ENCODE results near the gene PRKACA.

The PRKACA gene

DNA sequence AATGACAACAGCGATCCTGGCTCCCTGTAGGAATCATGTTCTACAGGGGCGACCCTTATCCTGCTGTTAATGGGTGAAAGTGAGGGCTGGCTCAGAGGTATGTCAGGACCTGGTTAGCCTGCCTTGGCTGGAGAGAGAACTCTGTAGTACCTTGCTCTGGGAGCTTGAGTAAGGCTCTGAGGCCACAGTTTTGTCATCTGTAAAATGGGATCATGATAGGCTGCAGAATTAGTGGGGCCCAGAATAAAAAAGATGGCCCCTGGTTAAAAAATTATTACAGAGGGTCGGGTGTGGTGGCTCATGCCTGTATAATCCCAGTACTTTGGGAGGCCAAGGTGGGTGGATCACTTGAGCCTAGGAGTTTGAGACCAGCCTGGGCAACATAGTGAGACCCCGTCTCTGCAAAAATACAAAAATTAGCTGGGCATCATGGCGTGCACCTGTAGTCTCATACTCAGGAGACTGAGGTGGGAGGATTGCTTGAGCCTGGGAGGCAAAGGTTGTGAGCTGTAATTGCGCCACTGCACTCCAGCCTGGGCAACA is 16.5 kb downstream of the PRKACA start:
- TF ChIP-seq L3MBTL2 (conservative IDR thresholded peaks at IDR 0.05) = no peak
- no peak for TF ChIP-seq FOXM1 (IDR thresholded peaks at IDR 0.05; ENCODE audit: borderline replicate concordance)
- TF ChIP-seq BHLHE40 (IDR thresholded peaks at IDR 0.05; ENCODE audit: borderline replicate concordance) = no peak
- no peak for TF ChIP-seq LEF1 (IDR thresholded peaks at IDR 0.05; ENCODE audit: borderline replicate concordance)
- no peak for TF ChIP-seq SP1 (IDR thresholded peaks at IDR 0.05)
- no peak for TF ChIP-seq ELF4 (IDR thresholded peaks at IDR 0.05)
- no peak for TF ChIP-seq ARNT (IDR thresholded peaks at IDR 0.05)
- CTCF ChIA-PET = no interaction called here
- POLR2A ChIA-PET = interaction anchor here (0.8 kb wide), 1 partner anchor 36 kb away, joined by 3 read pairs; the partner anchor contains the start of gene ASF1B
- DNase-seq (ENCODE audit: extremely low spot score) = no peak

DNA sequence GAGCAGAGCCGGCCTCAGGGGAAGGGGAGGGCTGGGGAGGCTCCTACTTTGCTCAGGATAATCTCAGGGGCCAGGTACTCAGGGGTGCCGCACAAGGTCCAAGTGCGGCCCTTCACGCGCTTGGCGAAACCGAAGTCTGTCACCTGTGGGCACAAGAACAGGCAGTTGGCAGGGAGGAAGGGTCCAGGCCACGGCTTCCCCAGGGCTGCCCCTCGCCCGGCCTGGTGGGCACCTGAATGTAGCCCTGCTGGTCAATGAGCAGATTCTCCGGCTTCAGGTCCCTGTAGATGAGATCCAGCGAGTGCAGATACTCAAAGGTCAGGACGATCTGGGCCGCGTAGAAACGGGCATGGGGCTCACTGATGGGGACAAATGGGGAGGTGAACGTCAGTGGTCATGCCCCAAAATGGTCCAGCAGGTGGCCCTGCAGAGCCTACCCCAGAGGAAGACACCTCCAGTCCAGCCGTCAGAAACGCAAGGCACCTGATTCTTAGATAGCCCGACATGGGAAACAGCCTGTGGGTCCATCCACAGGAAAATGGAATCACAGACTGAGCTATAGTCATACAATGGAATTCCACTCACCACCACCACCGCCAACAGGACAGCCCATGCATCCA is 19.9 kb downstream of the PRKACA start:
- no peak for DNase-seq (ENCODE audit: extremely low spot score)
- no peak for TF ChIP-seq FOXA1 (IDR thresholded peaks at IDR 0.05)
- TF ChIP-seq BHLHE40 (IDR thresholded peaks at IDR 0.05; ENCODE audit: borderline replicate concordance) = no peak
- no peak for TF ChIP-seq ZNF384 (IDR thresholded peaks at IDR 0.05)
- TF ChIP-seq ARNT (IDR thresholded peaks at IDR 0.05) = no peak
- TF ChIP-seq TARDBP (IDR thresholded peaks at IDR 0.05) = no peak
- no peak for TF ChIP-seq HDGF (IDR thresholded peaks at IDR 0.05; ENCODE audit: borderline replicate concordance)
- no peak for TF ChIP-seq FOXK2 (IDR thresholded peaks at IDR 0.05)
- no peak for TF ChIP-seq FOXM1 (IDR thresholded peaks at IDR 0.05; ENCODE audit: borderline replicate concordance)
- TF ChIP-seq LEF1 (IDR thresholded peaks at IDR 0.05; ENCODE audit: borderline replicate concordance) = no peak
- TF ChIP-seq CTBP1 (IDR thresholded peaks at IDR 0.05; ENCODE audit: borderline replicate concordance) = no peak
- no peak for TF ChIP-seq ELF4 (IDR thresholded peaks at IDR 0.05)
- TF ChIP-seq L3MBTL2 (conservative IDR thresholded peaks at IDR 0.05) = no peak
- TF ChIP-seq SUZ12 (IDR thresholded peaks at IDR 0.05) = no peak
- TF ChIP-seq SP1 (IDR thresholded peaks at IDR 0.05) = no peak
- no peak for TF ChIP-seq NFRKB (IDR thresholded peaks at IDR 0.05)
- TF ChIP-seq, protein P1, sequence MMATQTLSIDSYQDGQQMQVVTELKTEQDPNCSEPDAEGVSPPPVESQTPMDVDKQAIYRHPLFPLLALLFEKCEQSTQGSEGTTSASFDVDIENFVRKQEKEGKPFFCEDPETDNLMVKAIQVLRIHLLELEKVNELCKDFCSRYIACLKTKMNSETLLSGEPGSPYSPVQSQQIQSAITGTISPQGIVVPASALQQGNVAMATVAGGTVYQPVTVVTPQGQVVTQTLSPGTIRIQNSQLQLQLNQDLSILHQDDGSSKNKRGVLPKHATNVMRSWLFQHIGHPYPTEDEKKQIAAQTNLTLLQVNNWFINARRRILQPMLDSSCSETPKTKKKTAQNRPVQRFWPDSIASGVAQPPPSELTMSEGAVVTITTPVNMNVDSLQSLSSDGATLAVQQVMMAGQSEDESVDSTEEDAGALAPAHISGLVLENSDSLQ (IDR thresholded peaks at IDR 0.05) = no peak
- POLR2A ChIA-PET = no interaction called here
- CTCF ChIA-PET = interaction anchor here (0.6 kb wide), 1 partner anchor 356 kb away, joined by 3 read pairs; no protein-coding TSS in a partner anchor

DNA sequence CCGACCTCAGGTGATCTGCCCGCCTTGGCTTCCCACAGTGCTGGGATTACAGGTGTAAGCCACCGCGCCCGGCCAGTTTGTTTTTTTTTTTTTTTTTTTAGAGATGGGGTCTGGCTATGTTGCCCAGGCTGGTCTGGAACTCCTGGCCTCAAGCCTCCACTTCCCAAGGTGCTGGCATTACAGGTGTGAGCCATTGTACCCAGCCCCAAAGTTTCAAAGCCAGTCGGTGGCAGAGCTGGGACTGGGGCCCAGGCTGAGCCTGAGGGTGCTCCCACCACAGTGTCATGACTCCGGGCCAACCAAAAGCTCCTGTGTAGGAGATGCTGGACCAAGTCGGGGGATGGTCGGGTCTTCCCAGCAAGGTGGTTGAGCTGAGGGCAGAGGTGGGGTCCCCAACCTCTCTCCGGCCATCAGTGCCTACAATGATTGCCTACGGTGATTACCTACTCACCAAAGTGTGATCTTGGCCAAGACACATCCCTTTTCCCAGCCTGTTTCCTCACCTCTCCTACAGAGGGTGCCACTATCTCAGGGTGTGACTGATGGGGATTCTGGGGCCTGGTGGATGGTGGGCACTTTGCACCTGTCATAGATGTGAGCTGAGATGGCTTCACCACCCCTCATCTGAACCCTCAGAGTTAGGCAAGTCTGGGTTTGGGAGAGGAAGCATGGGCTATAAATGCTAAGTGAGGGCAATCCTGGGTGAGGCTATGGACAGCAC is 21.1 kb downstream of the PRKACA start:
- DNase-seq (ENCODE audit: extremely low spot score) = no peak
- ChIA-PET CTCF (interaction anchor here (0.9 kb wide), 1 partner anchor 19 kb away, joined by 3 read pairs; no protein-coding TSS in a partner anchor), POLR2A (interaction anchor here (0.8 kb wide), 1 partner anchor 40 kb away, joined by 3 read pairs; no protein-coding TSS in a partner anchor)
- TF ChIP-seq FOXK2 (IDR thresholded peaks at IDR 0.05) (no peak), ARNT (IDR thresholded peaks at IDR 0.05) (no peak), HDGF (IDR thresholded peaks at IDR 0.05; ENCODE audit: borderline replicate concordance) (no peak)

DNA sequence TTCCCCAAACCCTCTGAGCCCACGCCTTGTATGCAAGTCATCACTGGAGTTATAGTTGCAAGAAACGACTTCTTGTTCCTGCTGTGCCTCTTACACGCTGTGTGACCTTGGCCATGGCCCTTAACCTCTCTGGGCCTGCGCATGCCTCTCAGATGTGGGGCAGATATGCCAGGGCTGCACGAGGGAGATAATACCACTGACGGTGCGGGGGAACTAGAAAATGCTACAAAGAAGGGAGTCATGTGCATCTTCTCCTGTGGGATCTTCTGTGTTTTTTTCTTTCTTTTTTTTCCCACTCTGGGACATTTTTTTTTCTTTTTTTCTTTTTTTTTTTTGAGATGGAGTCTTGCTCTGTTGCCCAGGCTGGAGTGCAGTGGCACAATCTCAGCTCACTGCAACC is 22.7 kb downstream of the PRKACA start:
- TF ChIP-seq HDGF (IDR thresholded peaks at IDR 0.05; ENCODE audit: borderline replicate concordance) (no peak), ZNF384 (IDR thresholded peaks at IDR 0.05) (peak; percentile 38)
- ChIA-PET POLR2A (no interaction called here), CTCF (no interaction called here)
- no peak for DNase-seq (ENCODE audit: extremely low spot score)

DNA sequence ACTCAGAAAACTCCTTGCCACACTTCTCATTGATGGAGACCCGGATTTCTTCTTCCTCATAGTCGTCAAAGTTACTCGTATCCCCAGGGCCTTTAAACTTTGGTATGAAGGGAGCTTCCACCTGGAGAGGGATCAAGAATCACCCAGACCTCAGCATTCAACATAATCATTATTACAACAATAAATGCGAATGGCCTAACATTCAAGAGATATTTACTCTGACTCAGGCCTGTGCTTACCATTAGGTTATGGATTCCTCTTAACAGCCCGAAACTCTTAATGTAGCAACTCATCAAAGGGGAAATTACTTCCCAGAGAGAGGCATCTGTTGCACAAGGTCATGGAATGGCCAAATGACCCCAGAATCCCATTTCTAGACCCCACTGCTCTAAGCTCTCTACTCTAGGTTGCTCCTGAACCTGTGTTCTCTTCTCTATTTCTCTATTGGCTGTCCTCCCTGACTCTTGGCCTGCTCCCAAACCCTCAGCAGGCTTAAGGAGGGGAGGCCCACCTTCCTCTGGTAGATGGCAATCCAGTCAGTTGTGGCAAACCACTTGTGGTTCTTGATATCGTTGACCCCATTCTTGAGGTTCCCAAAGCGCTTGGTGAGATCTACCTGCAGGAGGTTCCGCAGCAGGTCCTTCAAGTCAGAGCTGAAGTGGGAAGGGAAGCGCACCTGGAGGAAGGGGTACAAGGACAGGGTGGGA is 24.3 kb downstream of the PRKACA start:
- POLR2A ChIA-PET = no interaction called here
- DNase-seq (ENCODE audit: extremely low spot score) = no peak
- CTCF ChIA-PET = no interaction called here
- TF ChIP-seq, protein P1 (IDR thresholded peaks at IDR 0.05) = no peak
- TF ChIP-seq LEF1 (IDR thresholded peaks at IDR 0.05; ENCODE audit: borderline replicate concordance) = no peak
- TF ChIP-seq BHLHE40 (IDR thresholded peaks at IDR 0.05; ENCODE audit: borderline replicate concordance) = no peak

DNA sequence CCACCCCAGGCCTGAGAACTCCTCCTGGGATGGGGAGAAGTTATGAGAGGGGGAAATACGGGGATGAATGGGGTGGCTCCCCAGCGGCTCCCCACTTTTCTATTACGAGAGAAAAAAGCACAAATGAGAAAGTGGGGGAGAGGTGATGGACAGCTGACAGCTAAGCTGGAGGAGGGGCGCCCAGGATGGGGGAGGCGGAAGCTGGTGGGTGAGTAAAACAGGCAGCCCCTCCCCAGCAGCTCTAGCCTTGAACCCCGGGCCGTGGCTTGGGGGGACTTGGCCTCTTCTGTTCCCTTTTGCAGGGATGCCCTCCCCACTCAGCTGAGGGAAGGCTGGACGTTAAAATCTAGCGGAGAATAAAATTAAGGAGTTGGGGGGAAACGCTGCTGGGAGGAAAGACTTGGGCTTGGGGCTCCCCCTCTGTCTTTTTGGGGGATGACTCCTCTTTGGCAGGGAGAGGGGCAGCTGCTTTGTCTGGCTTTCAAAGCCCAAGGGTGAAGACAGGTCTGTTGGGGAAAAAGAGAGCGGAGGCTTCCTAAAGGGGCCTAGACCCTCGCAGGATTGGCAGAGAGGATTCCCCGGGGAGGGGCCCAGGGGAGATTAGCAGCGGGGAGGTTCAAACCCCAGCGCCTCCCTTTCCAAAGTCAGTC is 25.6 kb downstream of the PRKACA start:
- DNase-seq (ENCODE audit: extremely low spot score) = no peak
- CTCF ChIA-PET = no interaction called here
- POLR2A ChIA-PET = no interaction called here
- TF ChIP-seq, protein P1 (IDR thresholded peaks at IDR 0.05) = peak; percentile 61
- TF ChIP-seq SP1 (IDR thresholded peaks at IDR 0.05) (no peak), ZNF384 (IDR thresholded peaks at IDR 0.05) (no peak)
